GM19468 (cell line): ENCODE data around the gene DCDC2B.

Experiments
- ATAC-seq: cut with Tn5 transposase; IDR thresholded peaks from one replicate; pipeline ENCODE4 v1.9.1; 2021; ENCODE audit warnings: mild to moderate bottlenecking, moderate library complexity, moderate number of reproducible peaks; ENCODE audit not compliant: unreplicated experiment; ENCODE audit errors: extremely low read depth

The DCDC2B gene

GRCh38 chr1:32195972-32196823, 12.7 kb upstream of the DCDC2B start:
- ATAC-seq, result no peak

- no peak for ATAC-seq
These were observed 11.8 kb upstream of the DCDC2B start for GRCh38 chr1:32197074-32197473.

GRCh38 chr1:32197837-32198236, 11.1 kb upstream of the DCDC2B start:
- no peak for ATAC-seq

DNA sequence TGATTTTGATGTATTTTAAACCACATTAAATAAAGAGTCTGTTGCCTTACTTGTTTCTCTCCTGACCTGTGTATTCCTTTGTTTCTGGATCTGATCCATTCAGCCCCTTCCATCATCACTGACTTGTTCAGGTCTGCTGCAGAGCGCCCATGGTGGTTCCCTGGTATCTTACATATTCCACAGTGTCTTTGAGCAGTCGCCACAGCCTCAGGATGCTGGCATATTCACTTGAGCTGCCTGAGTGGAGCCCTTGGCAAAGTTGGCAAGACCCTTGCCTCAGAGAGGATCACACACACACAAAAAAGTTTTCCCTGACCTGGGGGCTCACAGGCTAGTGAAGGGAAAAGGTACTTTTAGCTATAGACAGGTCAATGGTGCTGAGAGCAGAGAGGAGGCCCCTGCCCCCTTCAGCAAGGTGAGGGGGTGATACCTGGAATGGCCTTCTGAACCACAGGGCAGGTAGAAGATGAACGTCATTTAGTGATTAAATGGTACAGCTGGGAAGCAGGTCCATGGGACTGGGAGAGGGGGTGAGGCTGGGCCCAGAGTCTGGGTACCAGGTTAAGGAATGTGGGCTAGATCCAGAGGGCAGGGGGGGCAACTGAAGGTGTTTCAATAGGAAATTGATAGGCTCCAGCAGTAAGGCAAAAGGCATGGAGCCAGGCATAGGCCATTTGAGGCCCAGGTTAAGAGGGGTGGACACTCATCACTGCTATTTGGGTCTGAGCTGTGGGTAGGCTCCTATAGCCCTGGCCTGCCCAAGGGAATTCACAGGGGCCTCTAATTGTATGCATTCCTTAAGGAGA, 10.4 kb upstream of the DCDC2B start:
- ATAC-seq, result no peak

DNA sequence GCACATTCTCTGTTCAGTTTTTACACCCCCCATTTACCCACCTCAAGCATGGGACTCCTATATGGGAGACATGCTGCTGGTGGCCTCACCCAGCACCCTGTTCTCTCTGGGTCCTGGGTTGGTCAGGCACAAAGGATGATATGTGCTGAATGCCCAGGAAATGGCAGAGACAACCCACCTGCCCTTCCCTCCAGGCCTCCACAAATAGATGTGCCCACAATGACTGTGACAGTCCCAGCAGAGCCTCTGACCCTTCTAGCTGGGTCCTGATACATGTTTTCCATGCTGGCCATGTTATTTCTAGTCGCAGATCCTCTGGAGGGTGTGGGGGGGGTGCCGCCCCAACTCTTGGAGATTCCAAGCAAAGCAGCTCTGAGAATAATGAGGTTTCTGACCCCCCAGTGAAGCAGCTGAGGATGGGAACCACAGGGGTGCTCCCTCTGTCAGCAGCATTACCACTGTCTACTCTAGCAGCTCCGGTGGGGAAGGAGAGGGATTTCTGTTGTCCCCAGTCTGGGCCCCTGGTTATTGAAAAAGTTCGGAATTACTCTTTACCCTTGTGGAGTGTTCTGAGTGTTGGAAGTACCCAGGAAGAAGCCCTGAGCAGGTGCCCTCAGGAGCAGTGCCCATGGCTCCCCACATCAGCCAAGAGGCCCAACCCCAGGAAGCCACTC, 9.7 kb upstream of the DCDC2B start:
- no peak for ATAC-seq

DNA sequence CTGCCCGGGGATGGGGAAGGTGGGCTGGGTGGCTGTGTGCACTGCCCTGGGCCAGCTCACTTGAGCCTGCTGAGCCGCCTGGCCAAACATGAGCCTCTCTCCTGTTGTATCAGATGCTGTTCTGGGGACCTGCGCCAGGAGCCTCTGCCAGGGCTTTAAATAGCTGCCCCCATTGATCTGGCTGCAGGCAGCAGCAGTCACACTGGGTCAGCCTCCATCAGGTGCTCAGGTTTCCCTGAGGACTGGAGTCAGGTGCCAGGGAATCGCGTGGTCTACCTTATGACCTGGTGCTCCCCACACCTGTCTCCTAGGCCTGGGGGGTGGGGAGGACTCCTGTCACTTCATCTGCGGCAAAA, 9.2 kb upstream of the DCDC2B start:
- ATAC-seq, result no peak

- no peak for ATAC-seq
These were observed 8.5 kb upstream of the DCDC2B start, which contains the start of gene CCDC28B for GRCh38 chr1:32200226-32201010. CCDC28B (plus strand) TSS chr1:32200595; CDS start chr1:32201936, 1,341 bp downstream.

- ATAC-seq, result no peak
These were observed 7.7 kb upstream of the DCDC2B start for GRCh38 chr1:32201011-32201855.

DNA sequence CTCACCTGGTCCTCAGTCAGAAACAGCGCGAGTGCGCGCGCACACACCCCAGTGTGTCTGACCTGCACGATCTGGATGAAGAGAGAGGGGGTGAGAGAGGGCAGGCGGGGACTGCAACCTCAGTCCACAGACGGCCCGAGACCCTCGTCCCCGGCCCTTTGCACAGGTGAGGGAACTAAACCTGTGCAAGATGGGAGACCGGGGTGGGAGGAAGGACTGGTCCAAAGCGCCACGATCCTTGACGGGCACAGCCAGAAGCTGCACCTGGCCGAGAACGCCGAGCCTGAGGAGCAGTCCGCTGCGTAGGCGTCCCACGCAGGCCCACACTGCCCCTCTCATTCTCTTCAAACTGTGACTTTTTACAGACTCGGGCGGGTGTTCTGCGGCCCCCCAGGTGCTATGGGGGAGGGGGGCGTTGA, 3.9 kb upstream of the DCDC2B start:
- no peak for ATAC-seq

GRCh38 chr1:32205401-32206370, 3.2 kb upstream of the DCDC2B start, which contains the start of gene IQCC:
IQCC (plus strand) TSS chr1:32205671; CDS start chr1:32205682, 11 bp downstream.
- ATAC-seq, result no peak

DNA sequence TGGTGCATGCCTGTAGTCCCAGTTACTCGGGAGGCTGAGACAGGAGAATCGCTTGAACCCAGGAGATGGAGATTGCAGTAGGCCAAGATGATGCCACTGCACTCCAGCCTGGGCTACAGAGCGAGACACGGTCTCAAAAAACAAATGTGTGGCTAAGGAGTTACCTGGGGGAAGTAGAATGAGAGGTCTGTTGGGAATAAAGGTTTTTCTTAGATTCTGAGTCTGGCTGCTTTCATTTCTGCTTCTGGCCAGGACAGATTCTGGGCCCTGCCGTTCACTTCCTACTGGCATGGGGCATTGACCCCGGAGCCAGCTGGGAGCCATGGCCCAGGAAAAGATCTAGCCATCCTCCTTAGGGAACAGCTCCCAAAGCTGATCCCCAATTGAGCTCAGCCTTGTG, 420 bp upstream of the DCDC2B start:
- ATAC-seq, result no peak

DNA sequence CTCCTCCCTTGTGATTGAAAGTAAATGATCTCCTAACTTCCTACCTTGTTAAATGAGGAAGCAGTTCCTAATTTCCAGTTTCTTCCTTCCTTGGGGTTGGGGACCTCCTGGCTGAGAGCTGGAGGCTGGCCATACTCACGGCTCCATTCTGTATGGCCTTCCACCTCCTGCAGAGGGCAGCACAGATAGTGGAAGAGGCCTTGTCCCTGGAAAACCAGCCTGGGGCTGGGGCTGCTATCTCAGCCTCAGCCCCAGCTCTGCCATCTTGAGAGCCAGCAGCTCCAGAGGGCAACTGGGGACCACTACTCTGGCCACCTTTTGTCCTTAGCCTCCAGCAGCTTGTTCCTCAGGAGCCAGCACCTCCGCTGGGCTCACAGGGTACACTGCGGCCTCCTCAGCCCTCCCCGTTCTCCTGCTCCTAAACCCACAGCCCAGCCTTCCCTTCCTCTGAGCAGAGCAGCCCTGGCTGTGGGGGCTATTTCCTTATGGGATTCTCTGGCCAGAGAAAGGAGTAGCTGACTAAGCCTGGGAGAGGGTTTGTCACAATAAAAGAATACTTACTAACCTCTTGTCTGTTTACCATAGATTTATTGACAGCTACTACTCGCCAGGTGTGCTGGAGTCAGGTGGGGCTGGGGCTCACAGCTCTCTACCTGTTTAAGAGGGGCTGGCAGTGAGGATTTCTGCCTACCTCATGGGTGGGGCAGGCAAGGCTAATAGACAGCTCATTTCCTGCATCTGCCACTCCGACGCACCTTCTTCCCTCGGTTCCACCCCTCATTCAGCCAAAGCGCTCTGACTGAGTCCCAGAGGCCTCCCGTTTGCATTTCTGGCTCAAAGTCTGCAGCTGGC, 7.0 kb downstream of the DCDC2B start:
- ATAC-seq, result no peak

DNA sequence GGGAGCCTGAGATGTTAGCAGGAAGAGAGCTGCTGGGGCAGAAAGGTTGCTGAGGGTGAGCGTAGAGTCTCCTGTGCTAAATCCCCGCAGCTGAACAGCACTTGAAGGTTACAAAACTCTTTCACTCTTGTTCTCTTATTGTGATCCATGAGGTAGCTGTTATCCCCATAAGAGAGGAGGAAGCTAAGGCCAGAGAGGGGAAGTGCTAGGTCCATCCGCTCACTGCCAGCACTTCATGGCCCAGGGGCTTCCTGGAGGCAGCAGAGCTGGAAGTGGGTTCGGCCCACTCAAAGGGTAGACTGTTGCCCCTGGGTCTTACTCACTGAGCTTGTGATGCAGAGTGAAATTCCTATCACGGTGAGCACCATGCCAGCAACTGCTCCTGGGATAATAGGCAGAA, 7.7 kb downstream of the DCDC2B start:
- ATAC-seq, result no peak

DNA sequence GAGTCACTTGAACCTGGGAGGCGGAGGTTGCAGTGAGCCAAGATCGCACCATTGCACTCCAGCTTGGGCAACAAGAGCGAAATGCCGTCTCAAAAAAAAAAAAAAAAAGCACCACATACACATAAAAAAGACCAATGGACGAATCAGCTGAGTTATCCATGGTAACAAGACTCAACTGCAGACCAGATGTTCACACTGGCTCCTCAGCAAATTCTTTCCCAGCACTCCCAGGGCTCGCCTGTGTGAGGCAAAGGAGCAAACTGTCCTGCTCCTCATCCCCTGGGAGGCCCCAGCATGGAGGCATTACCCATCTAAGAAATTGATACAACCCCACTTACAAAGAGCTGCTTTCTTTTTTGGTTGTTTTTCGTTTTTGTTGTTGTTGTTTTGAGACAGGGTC, 10.1 kb downstream of the DCDC2B start:
- ATAC-seq, result no peak

GRCh38 chr1:32220746-32221580, 12.1 kb downstream of the DCDC2B start:
- no peak for ATAC-seq

- ATAC-seq, result no peak
These were observed 12.7 kb downstream of the DCDC2B start for GRCh38 chr1:32221581-32221979.
